H1 (cell line): ENCODE measurements around the gene SNX17. TPM values are rescaled to one million over a fixed set of nuclear protein-coding genes. Genes with fewer than 3 reads are reported as not detected.

ENCODE experiments used
- CTCF ChIA-PET: fragments of 300-600 bp; sonication (Branson Sonifier 250); formaldehyde crosslinking; loops from one replicate; lab custom pipeline; 2021; ENCODE audit not compliant: partially characterized antibody; lab: Charles Lee
- POLR2A ChIA-PET: fragments of 300-600 bp; sonication (Branson Sonifier 250); formaldehyde crosslinking; loops from one replicate; lab custom pipeline; 2021; ENCODE audit warnings: inconsistent platforms; ENCODE audit not compliant: partially characterized antibody; lab: Charles Lee
- DNase-seq, 2 experiments: peaks; one replicate each; pipeline versions ENCODE4 v3.0.0 to v3.0.0-alpha.2; 2010 to 2022; ENCODE audit warnings: low spot score in 2 of 2, low read depth in 1 of 2, mixed read lengths in 1 of 2
- FAIRE-seq: peaks from 2 replicates; lab custom pipeline; 2011; peaks lifted over from hg19 to GRCh38; lab: Jason Lieb, UNC
- H2AFZ ChIP-seq: 2 replicates; pipeline ENCODE4 v1.8.1; 2012; ENCODE audit warnings: low read length, inconsistent platforms
- H2AK5ac ChIP-seq: 2 replicates; pipeline ENCODE4 v1.6.1; 2013; ENCODE audit warnings: low read depth, low read length
- H2BK120ac ChIP-seq: replicated peaks from 2 replicates; pipeline ENCODE3; 2013; ENCODE audit warnings: low read depth, low read length, inconsistent platforms
- H2BK12ac ChIP-seq: 2 replicates; pipeline ENCODE4 v1.6.1; 2013; ENCODE audit warnings: low read depth, low read length
- H2BK15ac ChIP-seq: 2 replicates; pipeline ENCODE4 v1.6.1; 2013; ENCODE audit warnings: low read length
- H2BK20ac ChIP-seq: 2 replicates; pipeline ENCODE4 v1.6.1; 2013; ENCODE audit warnings: low read length
- H2BK5ac ChIP-seq: 2 replicates; pipeline ENCODE4 v1.6.1; 2013; ENCODE audit warnings: low read depth, low read length
- H3K14ac ChIP-seq: 2 replicates; pipeline ENCODE4 v1.6.1; 2013; ENCODE audit warnings: inconsistent platforms; ENCODE audit not compliant: insufficient read length
- H3K18ac ChIP-seq: 2 replicates; pipeline ENCODE4 v1.6.1; 2013; ENCODE audit warnings: low read length; ENCODE audit errors: extremely low read depth
- H3K23ac ChIP-seq: 2 replicates; pipeline ENCODE4 v1.6.1; 2013; ENCODE audit warnings: inconsistent platforms; ENCODE audit not compliant: insufficient read length
- H3K23me2 ChIP-seq: 2 replicates; pipeline ENCODE4 v1.6.1; 2013; ENCODE audit warnings: low read depth, low read length
- H3K27ac ChIP-seq: 2 replicates; pipeline ENCODE4 v1.6.1; 2011; ENCODE audit warnings: low read depth, low read length, inconsistent platforms
- H3K27me3 ChIP-seq, 4 experiments: replicated peaks in 1 of 4; 1 replicate in 1 of 4; 2 replicates in 3 of 4; pipeline versions ENCODE4 v1.6.1 to v1.8.1; 2011 to 2013; ENCODE audit warnings: low read length in 3 of 4, mild to moderate bottlenecking in 3 of 4, inconsistent platforms in 2 of 4, mixed read lengths in 2 of 4, moderate library complexity in 1 of 4; ENCODE audit not compliant: control insufficient read depth in 3 of 4, insufficient read depth in 3 of 4; ENCODE audit errors: extremely low read depth in 1 of 4
- H3K36me3 ChIP-seq, 4 experiments: 2 replicates each; pipeline versions ENCODE4 v1.6.1 to v1.8.1; 2011 to 2013; ENCODE audit warnings: mild to moderate bottlenecking in 4 of 4, low read length in 3 of 4, moderate library complexity in 2 of 4, control low read depth in 1 of 4, inconsistent platforms in 1 of 4; ENCODE audit not compliant: insufficient read depth in 4 of 4, control insufficient read depth in 2 of 4
- H3K4ac ChIP-seq: replicated peaks from 2 replicates; pipeline ENCODE3; 2013; ENCODE audit warnings: low read length, low read depth, mixed read lengths, inconsistent platforms; ENCODE audit not compliant: insufficient read length
- H3K4me1 ChIP-seq, 4 experiments: replicated peaks in 1 of 4; 1 replicate in 1 of 4; 2 replicates in 3 of 4; pipeline versions ENCODE4 v1.6.1 to v1.8.1; 2011 to 2013; ENCODE audit warnings: low read length in 3 of 4, inconsistent platforms in 2 of 4, mixed read lengths in 1 of 4; ENCODE audit not compliant: insufficient read depth in 4 of 4, control insufficient read depth in 3 of 4
- H3K4me2 ChIP-seq, 2 experiments: 2 replicates each; pipeline versions ENCODE4 v1.6.1 to v1.8.1; 2011 to 2013; ENCODE audit warnings: low read depth in 2 of 2, low read length in 2 of 2, control low read depth in 1 of 2, inconsistent platforms in 1 of 2, mild to moderate bottlenecking in 1 of 2; ENCODE audit not compliant: insufficient read depth in 1 of 2
- H3K4me3 ChIP-seq, 4 experiments: fragments of 200-600, 300-600 bp in 1 of 4; sonication (generic), shearing (Covaris generic), sonication (Bioruptor Twin) in 1 of 4; 2 replicates each; pipeline versions ENCODE4 v1.5.1 to v1.8.1; 2011 to 2016; ENCODE audit warnings: low read length in 4 of 4, low read depth in 3 of 4, control low read depth in 2 of 4, inconsistent platforms in 2 of 4, mild to moderate bottlenecking in 2 of 4, mixed read lengths in 1 of 4, moderate library complexity in 1 of 4; ENCODE audit not compliant: insufficient read depth in 2 of 4; ENCODE audit errors: extremely low read depth in 1 of 4
- H3K56ac ChIP-seq: replicated peaks from 2 replicates; pipeline ENCODE3; 2013; ENCODE audit warnings: low read depth, mild to moderate bottlenecking, mixed read lengths, low read length, inconsistent platforms; ENCODE audit not compliant: insufficient read length
- H3K79me1 ChIP-seq: 2 replicates; pipeline ENCODE4 v1.6.1; 2013; ENCODE audit warnings: low read depth, low read length, control low read depth
- H3K79me2 ChIP-seq, 2 experiments: 2 replicates each; pipeline versions ENCODE4 v1.6.1 to v1.8.1; 2012 to 2013; ENCODE audit warnings: low read length in 2 of 2, mild to moderate bottlenecking in 2 of 2, inconsistent platforms in 1 of 2; ENCODE audit not compliant: insufficient read depth in 2 of 2, control insufficient read depth in 1 of 2
- H3K9ac ChIP-seq, 4 experiments: replicated peaks in 1 of 4; 1 replicate in 1 of 4; 2 replicates in 3 of 4; pipeline versions ENCODE4 v1.6.1 to v1.8.1; 2011 to 2013; ENCODE audit warnings: low read depth in 3 of 4, low read length in 3 of 4, control low read depth in 2 of 4, mild to moderate bottlenecking in 2 of 4, moderate library complexity in 2 of 4, inconsistent platforms in 1 of 4; ENCODE audit errors: extremely low read depth in 1 of 4
- H3K9me3 ChIP-seq, 2 experiments: 2 replicates each; pipeline versions ENCODE4 v1.6.1 to v1.8.1; 2012 to 2013; ENCODE audit warnings: mild to moderate bottlenecking in 2 of 2, moderate library complexity in 2 of 2, control low read depth in 1 of 2, inconsistent platforms in 1 of 2, low read depth in 1 of 2, low read length in 1 of 2, mixed read lengths in 1 of 2; ENCODE audit not compliant: insufficient read depth in 2 of 2
- H4K20me1 ChIP-seq, 2 experiments: replicated peaks in 1 of 2; 2 replicates each; pipeline versions ENCODE3 to v1.8.1; 2011 to 2013; ENCODE audit warnings: inconsistent platforms in 2 of 2, low read length in 2 of 2, mild to moderate bottlenecking in 1 of 2; ENCODE audit not compliant: insufficient read depth in 2 of 2, control insufficient read depth in 1 of 2
- H4K5ac ChIP-seq: 2 replicates; pipeline ENCODE4 v1.6.1; 2013; ENCODE audit warnings: low read length, low read depth, mixed read lengths, inconsistent platforms; ENCODE audit not compliant: insufficient read length
- H4K8ac ChIP-seq: 2 replicates; pipeline ENCODE4 v1.8.0; 2013; ENCODE audit warnings: mild to moderate bottlenecking, moderate library complexity, low read length, inconsistent platforms; ENCODE audit not compliant: insufficient read depth; ENCODE audit errors: extremely low read depth
- H4K91ac ChIP-seq: replicated peaks from 2 replicates; pipeline ENCODE3; 2013; ENCODE audit warnings: low read length, mixed read lengths, inconsistent platforms; ENCODE audit not compliant: insufficient read length
- ATF3 ChIP-seq: IDR thresholded peaks from 2 replicates; pipeline ENCODE4 v1.6.1; 2011; ENCODE audit warnings: low read depth, mild to moderate bottlenecking, low read length; ENCODE audit not compliant: insufficient read depth
- POLR2A ChIP-seq, 2 experiments: IDR thresholded peaks; 1 replicate in 1 of 2; 2 replicates in 1 of 2; pipeline ENCODE4 v1.6.1; 2011; ENCODE audit warnings: low read depth in 2 of 2, low read length in 2 of 2, mild to moderate bottlenecking in 2 of 2; ENCODE audit errors: control extremely low read depth in 1 of 2
- WGBS, 2 experiments: shearing (Covaris generic) in 1 of 2; methylation state at CpG; one replicate each; pipeline versions ENCODE4 v1.1.6 to v1.1.7; 2013 to 2015; ENCODE audit warnings: low lambda C conversion rate in 2 of 2, mixed read lengths in 2 of 2, inconsistent platforms in 1 of 2, low coverage in 1 of 2, missing lambda C conversion rate in 1 of 2; ENCODE audit not compliant: insufficient replicate concordance in 2 of 2, insufficient coverage in 1 of 2, insufficient read length in 1 of 2; ENCODE audit errors: extremely low coverage in 1 of 2, missing lambda C conversion rate in 1 of 2; 5-methylcytosine and 5-hydroxymethylcytosine counted together
- polyA plus RNA-seq, 7 experiments: library from polyadenylated mRNA; depleted of rRNA in 3 of 7; stranded (reverse) in 5 of 7; unstranded in 2 of 7; fragments of >200 nt in 5 of 7; fragments of 200-250 nt in 2 of 7; gene quantifications; 1 replicate in 5 of 7; 2 replicates in 1 of 7; 4 replicates in 1 of 7; pipeline versions ENCODE4 v1.2.1 to v1.2.3, GENCODE V29; 2011 to 2013; ENCODE audit warnings: missing spikeins in 2 of 7, mixed read lengths in 2 of 7
- total RNA-seq: library from RNA; stranded (reverse); fragmentation: NEBNext Ultra II Directional; extraction: Animal tissue kit (Norgen Biotek cat#: 25700); gene quantifications from 2 replicates; pipeline ENCODE4 v1.2.1, GENCODE V29; 2021

The SNX17 gene
- total and polyA plus RNA-seq, 2 of the 8 experiments (the other 6 are each of a cell fraction or from before 2014, with no cell fraction given), result 54.9 to 66.2 TPM

GRCh38 chr2:27323596-27324285 is 46.7 kb upstream of the SNX17 start:
- Histone ChIP-seq H3K23me2 (peaks cover 7% of the 10 kb centered on the region), H3K79me2 (no peaks in the 10 kb centered on the region; a peak in 1 of 4 replicates)
- CTCF ChIA-PET, result interaction anchor here (0.6 to 10.3 kb wide), 10 partner anchors 10 to 104 kb away, joined by 3 to 128 read pairs (median 4); partner anchors contain the start of genes EIF2B4, SNX17 and UCN

More at GRCh38 chr2:27323596-27324285, 46.7 kb upstream of the SNX17 start:
- Histone ChIP-seq H4K20me1 (no peaks in the 10 kb centered on the region), H3K9me3 (no peaks in the 10 kb centered on the region), H3K27ac (peak overlapping the region; percentile 94), H2BK12ac (no peak overlapping the region), H3K4me2 (peak overlapping the region; percentile 96 to 97), H3K14ac (no peak overlapping the region), H3K18ac (no peak overlapping the region), H2AK5ac (no peak overlapping the region), H4K91ac (peak overlapping the region; percentile 58), H3K4me3 (peak overlapping the region; percentile 85 to 99 (median 88)), H3K56ac (no peak overlapping the region), H3K4me1 (peaks cover 0 to 10% (median 0%) of the 10 kb centered on the region in 4 experiments; a peak in 4 of 7 replicates), H3K23ac (no peak overlapping the region), H3K36me3 (peaks cover 17 to 27% (median 25%) of the 10 kb centered on the region in 4 experiments), H3K4ac (no peak overlapping the region), H2BK20ac (no peak overlapping the region), H2AFZ (no peak overlapping the region), H2BK15ac (no peak overlapping the region), H4K8ac (no peak overlapping the region), H4K5ac (peak overlapping the region; percentile 10), H3K9ac (peak overlapping the region; percentile 80 to 97 (median 93)), H3K27me3 (no peaks in the 10 kb centered on the region), H2BK5ac (peak overlapping the region; percentile 92), H3K79me1 (no peaks in the 10 kb centered on the region), H2BK120ac (no peak overlapping the region)
- no peak for FAIRE-seq
- no peak for DNase-seq
- TF ChIP-seq ATF3 (no peak), POLR2A (IDR thresholded peaks at IDR 0.05; ENCODE audit: control extremely low read depth in 1 of 2, low read depth in 2 of 2, low read length in 2 of 2) (peak in 1 of 2 experiments; percentile 37; a peak in 1 of 3 replicates)
- POLR2A ChIA-PET, result interaction anchor here (0.5 to 9.4 kb wide), 24 partner anchors 8 to 275 kb away, joined by 3 to 105 read pairs (median 8); partner anchors contain the start of genes GTF3C2, TRIM54, UCN and ZNF513
- 42% methylated on average over 5 of the region's 5 CpGs; no CpG with 5 or more reads in 1 of the 2 experiments for WGBS, 2 experiments
